H4 (cell line): ENCODE data around the gene NRXN3. TPM values are rescaled to one million over a fixed set of nuclear protein-coding genes. Genes with fewer than 3 reads are reported as not detected.

ENCODE experiments used
- DNase-seq: peaks from one replicate; pipeline ENCODE4 v3.0.0-alpha.2; 2015; ENCODE audit warnings: low spot score
- total RNA-seq: library from RNA; depleted of rRNA; stranded (reverse); fragments of >200 nt; shearing (Covaris generic); gene quantifications from 2 replicates; pipeline ENCODE4 v1.2.3, GENCODE V29; 2014

The NRXN3 gene
- total RNA-seq, 1 experiment from 2014 or later, result 0.37 TPM

DNA sequence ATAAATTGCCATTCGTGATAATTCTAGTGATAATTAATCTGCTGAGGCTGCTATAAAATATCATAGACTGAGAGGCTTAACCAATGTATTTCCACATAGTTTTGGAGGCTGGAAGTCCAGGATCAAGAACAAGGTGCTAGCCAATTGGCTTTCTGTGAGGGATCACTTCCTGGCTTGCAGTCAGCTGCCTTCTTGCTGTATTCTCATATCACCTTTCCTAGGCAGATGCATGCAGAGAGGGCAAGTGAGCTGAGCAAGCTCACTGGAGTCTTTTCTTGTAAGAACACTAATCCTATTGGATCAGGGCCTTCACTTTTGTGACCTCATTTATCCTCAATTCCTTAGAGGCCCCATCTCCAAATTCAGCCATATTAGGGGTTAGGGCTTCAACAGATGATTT, 1400.5 kb downstream of the NRXN3 start:
- no peak for DNase-seq

DNA sequence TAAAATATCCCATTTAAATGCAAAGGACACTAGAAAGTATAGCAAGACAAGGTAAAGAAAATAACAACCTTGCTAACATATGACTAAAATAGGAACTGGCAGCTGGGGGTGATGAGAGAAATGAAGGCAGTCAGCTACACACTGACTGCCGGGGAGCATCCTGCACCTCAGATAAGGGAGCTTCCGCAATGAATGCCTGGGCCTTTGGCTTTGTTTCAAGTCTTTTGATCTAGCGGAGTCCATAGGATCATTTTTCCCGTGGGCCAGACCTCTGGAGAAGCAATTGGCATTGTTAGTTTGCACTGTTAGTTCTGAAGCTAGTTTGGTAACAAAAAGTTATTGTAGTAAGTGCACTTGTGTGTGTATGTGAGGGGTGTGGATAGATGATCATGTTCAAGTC, 1401.2 kb downstream of the NRXN3 start:
- no peak for DNase-seq

DNA sequence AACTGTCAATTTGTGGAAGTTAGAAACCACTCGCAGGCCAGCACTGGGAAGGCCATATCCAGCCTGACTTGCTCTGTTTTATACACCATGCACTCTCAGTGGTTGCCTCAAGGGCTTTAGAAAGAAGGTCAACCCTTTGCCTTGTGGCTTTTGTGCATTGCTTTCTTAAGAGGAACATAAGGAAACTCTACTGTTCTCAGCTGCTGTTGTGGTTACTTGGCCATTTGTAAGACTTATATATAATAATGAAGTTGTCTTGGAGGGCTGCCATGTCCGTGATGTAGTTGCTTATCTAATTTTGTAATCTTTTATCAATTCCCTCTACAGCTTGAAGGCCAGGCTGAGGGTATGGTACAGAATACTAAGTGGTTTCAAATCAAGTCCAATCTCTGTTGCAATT, 1403.3 kb downstream of the NRXN3 start:
- peak; percentile 60 for DNase-seq

DNA sequence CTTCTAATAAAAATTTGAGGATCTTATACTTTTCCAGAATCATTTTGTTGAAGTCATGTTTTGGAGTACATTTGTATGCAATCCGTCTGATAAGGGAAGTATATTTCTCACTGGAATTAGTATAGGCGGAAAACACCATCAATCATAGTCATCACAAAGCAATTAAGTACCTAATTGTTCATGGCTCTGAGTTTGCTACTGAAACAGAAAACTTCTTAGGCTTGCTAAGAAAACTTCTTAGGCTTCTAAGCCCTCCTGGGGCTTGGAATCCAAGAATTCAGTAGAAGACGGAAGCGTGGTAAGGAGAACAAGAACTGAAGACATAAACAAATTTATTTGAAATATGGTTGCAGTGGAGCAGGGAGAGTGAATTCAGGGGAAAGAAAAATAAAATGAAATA, 1404.9 kb downstream of the NRXN3 start:
- no peak for DNase-seq

DNA sequence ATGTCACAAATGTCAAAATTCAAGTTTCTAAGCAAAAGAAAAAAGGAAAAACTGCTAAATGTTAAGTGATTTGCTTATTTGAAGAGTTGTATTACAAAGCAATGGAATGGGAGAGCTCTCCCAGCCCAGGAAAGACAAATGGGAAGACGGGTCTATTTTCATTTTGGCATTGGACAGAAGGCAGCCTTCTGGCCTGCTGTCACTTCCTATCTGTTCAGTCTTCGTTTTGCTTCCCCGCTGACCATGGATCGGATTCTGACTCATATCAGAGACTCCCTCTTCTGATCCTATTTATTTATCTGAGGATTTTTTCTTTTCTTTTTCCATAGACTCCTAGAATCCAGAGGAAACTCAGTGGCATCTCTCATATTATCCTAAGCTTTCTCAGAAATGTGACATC, 1406.3 kb downstream of the NRXN3 start:
- DNase-seq, result no peak

DNA sequence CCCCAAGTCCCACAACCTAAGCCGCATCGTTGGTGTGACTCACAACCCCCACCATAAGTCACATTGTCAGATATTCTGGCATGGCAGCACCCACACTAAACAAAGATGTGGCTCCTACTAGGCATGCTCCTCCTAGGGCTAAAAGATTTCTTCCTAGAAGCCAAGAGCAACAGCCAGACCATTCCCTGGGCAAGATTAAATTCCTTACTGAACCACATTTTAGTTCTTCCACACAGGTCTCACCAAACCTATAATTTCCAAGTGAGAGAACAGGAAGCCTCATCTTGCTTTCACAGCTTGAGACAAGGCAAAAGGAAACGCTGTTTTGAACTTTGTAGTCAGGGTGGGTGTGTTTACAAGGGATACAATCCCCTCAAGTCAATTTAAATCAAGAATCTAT, 1408.3 kb downstream of the NRXN3 start:
- peak; percentile 19 for DNase-seq

DNA sequence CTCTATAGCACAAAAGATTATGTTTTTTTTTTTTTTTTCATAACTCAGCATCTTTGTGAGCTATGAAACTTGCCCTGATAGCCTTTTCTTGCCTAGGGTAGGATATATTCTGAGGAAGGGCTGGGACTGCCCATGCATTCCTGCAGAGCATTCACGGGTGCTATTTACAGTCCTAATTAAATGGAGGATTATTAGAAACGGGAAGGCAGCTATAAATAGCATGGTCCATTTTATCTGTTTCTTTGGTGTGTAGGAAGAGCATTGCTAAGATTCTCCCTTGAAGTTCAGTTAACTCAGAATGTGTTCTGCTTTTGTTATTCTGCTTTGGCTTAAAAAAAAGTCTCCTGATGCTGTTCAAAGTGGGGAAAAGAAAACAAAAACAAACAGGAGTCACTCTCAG, 1410.2 kb downstream of the NRXN3 start:
- DNase-seq, result no peak

DNA sequence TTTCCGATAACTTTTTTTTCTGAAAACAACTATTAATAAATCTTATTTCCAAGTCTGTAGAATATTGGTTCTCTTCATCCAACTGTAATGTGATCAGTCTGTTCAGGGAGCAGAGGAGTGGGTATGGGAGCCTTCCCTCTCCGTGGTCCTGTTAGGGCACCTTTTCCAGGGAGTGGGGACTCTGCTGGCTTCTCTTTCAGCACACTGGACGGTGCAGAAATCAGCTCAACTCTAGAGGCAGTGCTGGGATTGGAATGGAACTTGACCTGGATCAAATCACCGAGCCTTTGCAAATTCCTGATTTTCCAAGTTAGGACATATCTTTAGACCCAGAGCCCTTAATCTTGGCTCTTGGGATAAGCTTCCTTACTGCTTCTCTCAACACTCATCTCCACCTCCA, 1410.7 kb downstream of the NRXN3 start:
- DNase-seq, result no peak

DNA sequence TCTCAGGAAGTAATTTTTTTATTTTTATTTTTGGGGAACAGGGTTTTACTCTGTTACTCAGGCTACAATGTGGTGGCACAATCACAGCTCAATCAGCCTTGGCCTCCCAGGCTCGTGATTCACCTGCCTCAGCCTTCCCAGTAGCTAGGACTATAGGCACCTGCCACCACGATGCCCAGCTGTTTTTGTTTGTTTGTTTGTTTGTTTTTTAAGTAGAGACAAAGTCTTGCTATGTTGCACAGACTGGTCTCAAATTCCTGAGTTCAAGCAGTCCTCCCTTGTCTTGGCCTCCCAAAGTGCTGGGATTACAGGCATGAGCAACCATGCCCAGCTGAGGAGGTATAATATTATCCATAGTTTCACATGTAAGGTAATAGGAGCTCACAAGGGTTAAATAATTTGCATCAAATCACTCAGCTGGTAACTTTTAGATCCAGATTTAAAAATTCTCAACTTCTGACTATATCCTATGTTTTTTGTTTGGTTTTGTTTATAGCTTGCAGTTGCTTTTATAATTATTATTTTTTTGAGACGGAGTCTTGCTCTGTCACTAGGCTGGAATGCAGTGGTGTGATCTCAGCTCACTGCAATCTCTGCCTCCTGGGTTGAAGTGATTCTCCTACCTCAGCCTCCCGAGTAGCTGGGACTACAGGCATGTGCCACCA, 1411.9 kb downstream of the NRXN3 start:
- no peak for DNase-seq

DNA sequence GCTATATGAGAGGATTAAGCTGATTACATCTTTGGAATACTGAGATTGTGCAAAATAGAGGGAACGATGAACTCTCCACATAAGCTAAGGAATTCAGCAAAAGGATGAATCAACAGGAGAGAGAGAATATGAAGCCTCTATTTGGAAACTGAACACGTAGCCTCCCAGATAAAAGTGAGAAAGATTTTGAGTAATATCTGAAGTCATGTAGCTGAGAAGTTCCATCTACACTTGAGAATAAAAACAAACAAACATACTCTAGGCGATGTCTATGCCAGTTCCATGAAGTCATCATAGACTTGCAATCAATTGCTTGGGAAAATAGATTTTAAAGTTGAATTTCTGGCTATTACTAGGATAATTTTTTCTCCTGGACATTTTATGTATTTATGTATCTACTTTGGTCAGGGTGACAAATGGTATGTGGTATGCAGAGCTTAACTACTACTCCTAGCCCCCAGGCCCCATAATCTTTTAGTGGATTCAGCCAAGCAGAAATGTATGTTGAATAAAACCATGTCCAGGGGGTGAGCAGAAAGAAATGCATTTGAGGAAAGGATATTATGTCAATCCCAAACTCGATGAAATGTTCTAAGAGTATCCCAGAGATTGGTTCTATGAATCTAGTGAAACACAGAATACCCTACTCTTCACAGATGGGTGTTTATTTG, 1413.7 kb downstream of the NRXN3 start:
- DNase-seq, result no peak

DNA sequence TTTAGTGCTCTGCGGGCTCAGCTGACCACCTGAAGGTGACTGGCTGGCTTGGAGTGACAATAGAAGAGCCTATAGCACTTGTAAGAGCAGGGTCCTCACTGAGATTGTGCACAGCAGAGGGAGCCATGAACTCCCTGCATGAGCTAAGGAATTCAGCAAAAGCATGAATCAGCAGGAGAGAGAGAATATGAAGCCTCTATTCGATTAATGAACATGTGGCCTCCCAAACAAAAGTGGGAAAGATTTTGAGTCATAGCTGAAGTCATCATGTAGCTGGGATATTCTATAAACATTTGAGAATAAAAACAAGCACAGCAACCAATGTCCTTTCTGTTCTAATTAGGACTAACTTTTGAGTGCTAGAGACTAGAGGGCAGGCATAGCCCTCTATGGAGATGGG, 1414.5 kb downstream of the NRXN3 start:
- peak; percentile 86 for DNase-seq

DNA sequence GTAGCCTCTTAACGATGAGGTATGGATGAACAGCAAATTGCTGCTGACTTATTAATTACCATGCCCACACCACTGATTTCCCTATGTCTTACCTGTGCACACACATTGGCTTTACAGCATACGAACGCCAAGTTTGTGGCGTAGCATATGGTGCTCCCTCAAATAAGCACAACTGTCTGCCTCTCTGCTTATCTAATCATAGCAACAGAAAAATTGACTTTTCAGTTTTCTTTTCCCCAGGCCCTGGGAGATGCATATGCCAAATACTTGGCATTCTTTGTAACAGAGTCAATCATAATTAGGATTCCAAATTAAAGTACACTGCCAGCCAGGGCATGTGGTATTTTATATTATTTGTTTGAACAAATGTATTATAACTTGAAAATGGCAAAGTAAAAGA, 1415.7 kb downstream of the NRXN3 start:
- no peak for DNase-seq

DNA sequence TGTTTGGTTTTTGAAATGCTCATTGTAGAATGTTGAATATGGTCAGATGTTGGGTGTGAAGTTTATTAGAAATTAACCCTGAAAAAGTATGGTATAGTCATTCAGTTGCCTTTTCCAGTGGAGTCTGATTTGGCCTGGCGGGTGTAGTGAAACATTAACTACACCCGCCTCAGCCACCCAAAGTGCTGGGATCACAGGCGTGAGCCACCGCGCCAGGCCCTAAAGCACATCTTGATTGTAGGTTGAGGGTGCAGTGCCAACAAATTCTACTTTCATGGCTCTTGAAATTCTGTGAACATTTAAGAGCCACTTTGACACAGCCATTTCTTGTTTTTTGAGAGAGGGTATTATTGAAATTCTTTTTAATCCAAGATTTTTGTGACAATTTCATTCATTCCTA, 1416.2 kb downstream of the NRXN3 start:
- DNase-seq, result no peak

DNA sequence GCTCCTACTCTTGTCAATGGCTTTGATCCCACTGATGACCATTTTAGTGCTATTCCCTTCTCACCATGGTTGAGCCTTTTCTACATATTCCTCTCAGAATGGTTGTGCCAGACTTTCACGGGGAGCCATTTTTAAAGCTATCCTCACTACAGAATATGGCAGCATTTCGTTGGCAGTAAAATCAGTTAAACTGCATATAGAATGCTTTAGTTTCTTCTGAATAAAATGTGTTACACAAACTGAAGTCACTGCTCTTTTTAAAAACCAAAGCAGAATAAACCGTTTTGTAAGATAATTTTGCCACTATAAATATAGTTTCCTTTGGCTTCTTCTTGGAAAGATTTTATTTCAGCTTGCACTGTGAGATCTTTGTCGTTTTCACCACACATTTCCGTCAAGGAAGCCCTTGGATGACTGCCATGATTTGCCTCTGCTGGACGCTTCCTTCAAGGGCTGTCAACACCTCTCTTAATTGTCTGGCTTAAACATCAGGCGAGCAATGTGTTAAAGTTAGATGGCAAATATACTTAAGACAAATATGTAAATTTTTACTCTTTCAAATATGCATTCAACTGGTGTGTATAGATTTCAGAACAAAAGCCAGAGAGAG, 1416.9 kb downstream of the NRXN3 start:
- no peak for DNase-seq

DNA sequence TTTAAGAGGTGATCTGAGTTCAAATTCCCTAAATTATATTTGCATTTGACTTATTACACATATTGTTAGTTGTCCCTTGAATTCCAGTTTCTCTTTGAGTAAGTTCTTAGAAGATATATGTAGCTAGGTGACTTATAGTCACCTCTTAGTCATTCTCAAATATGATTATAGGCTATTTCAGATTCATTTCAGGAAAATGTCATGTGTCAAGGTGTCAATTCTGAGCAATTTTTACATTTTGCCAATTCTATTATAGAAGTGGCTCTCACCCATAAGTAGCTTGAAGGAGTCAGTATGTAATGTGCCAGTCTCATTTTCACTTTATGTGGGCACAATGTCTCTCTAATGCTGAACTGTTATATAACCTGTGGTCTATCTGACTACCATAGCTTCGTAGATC, 1417.7 kb downstream of the NRXN3 start:
- no peak for DNase-seq

DNA sequence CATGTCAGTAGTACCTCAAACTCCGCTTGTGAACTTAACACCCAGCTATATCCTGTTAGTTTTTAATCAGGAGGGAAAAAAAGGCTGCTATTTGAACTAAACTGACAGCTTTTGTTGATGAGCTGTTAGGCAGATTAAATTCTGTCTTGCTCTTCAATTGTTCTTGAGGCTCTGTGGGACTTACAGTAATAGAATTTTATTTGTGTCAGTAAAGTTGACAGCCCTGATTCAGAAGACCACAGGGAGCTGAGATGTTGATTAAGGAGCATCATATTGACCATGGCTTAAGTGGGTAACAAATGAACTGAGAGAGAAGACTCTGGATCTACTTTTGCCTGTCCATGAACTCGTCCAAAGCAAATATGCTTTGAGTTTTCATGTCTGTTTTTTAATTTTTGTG, 1418.2 kb downstream of the NRXN3 start:
- no peak for DNase-seq

DNA sequence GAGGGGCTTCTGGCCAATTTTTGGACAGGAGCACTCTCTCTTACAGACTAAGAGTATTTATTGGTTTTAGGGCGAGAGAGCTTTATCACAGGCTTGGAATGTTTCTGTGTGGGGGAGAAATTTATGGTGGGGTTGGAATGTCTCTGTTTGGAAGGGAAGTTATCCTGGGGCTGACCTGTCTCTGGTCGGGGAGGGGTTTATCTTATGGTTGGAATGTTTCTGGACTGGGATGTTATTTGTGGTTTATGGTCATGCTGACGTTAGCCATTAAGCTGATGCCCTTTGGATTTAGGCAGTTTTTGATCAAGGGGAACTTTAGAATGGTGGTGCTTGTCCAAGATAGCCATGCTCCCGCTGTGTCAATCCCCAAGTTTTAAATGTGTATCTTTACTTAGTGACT, 1426.4 kb downstream of the NRXN3 start:
- DNase-seq, result no peak

DNA sequence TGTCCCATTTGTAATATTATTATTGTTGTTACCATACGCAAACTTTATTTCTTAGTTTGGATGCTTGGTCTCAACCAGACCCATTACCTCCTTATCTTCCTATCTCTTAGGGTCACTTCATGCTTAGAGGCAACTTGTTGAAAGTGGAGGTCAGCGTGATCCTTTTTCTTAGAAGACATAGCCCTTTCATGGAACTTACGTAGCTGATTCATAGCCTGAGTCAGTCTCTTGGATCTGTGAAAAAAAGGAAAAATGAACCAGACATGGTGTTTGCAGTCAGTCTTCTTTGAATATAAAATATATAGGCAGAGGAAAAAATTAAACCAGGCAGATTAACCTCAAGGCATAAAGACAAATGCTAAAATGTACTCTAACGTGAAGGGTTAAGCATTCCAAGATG, 1427.4 kb downstream of the NRXN3 start:
- no peak for DNase-seq

DNA sequence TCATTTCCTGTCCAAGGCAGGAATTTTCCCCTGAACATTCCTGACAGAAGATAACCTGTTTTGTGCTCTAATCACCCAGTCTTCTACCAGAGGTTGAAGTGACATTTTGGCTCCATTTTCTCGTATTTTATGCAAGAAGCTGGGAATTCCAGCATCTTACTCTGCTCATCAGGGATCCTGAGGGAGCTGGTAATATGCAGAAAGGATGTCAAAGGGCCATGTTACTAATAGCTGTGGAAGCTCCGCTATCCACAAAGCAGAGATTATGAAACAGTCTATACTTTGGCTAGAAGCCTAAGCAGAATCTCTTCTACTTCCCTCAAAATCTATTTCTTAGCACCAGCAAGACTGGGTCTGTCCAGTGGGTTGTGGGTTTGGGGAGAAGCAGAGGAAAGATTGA, 1428.2 kb downstream of the NRXN3 start:
- DNase-seq, result no peak

DNA sequence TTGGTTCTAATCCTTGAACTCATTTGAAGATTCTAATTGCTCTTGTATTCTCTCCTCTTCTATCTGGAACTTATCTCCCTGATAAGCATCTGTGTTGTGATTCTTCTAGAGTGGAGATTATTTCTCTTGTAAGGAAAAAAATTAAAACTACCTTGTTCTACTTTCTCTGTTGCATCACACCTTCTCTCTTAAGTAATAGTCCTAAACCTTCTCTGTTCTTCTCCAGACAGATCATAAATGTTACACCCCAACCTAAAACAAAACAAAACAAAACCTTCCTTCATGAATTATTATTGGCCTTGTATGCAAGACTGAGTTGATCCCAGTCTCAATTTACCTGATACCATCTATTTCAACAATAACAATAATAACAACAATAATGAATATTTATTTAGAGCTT, 1429.1 kb downstream of the NRXN3 start:
- no peak for DNase-seq

DNA sequence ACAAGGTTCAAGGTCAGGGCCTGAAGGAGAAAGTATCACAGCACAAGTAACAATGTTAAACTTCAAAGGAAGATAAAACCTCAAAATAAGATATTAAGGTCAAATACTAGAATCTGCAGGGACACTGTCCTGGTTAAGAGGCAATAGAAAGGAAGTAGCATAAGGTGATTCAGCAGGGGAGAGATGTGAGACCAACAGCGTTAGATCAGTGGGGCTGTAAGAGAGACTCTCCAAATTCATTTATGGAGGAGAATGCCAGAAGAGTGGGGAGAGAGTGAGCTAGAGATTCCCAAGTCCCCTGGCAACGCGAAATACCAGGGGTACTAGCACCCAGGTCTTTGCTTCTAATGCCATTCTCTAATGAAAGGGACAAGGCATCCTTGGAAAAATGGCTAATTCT, 1430.2 kb downstream of the NRXN3 start:
- no peak for DNase-seq

DNA sequence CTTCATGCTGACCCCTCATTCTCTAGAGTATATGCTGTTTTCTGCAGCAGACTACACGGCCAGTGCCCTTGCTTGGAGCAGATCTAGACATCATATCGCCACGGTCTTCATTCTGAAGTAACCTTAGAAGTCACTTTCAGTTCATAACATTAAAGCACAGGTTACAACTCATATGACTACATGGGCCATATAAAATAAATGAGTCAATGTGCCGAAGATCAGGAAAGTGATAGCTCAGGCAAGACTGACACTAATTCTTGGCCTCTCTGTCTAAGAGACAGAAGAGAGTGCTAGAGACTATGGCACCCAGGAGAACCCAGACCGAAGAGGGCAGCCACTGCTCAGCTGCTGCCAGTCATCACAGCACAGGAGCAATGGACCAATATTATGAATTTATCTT, 1431.4 kb downstream of the NRXN3 start:
- DNase-seq, result no peak

DNA sequence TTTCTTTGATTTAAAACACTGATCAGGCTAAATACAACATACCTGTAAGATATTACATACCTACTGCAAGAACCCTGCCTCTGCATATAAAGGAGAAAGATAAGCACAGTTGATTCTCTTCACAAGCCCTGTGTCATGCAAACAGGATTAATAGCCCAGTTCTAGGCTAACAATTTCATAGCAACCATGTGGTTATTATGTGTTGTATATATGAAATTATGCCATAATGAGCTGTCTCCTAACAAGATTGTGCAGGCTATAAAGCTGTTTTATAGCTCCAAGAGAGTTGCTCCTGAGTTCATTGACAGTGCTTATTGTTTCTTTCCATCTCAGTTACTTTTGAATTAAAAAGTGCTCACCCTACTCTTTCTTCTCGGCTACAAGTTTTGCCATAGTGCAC, 1431.9 kb downstream of the NRXN3 start:
- no peak for DNase-seq

DNA sequence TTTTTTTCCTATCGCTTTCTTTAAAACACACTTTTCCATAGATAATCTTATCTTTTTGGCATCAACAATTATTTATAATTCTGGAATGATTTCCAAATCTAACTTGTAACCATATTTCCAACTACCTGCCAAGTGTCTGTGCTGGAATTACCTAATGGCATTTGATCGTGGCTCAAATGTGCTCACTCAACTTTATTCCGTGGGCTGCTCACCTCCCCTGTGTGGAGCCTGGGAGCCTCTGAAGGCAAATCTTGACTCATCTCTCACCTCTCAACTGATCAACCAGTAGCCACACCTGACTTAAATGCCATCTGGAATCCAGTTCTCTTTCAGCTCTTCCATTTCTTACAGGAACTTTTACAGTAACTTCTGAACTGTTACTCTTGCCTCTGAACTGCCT, 1432.6 kb downstream of the NRXN3 start:
- DNase-seq, result no peak
